HepG2 (cell line): ENCODE results near the gene TTBK2. TPM values are rescaled to one million over a fixed set of nuclear protein-coding genes. Genes with fewer than 3 reads are reported as not detected.

Experiments
- CEBPB ChIP-seq: IDR thresholded peaks from 2 replicates; pipeline ENCODE4 v1.6.1; 2011; ENCODE audit warnings: low read depth, low read length, improper control_type of control experiment, borderline replicate concordance
- POLR2G ChIP-seq: fragments of 200-400 bp; formaldehyde crosslinking; IDR thresholded peaks from 2 replicates; pipeline ENCODE4 v1.6.1; 2018; ENCODE audit warnings: mild to moderate bottlenecking, low read depth, low read length, moderate library complexity
- SIX4 ChIP-seq: sonication (generic); formaldehyde crosslinking; IDR thresholded peaks from 2 replicates; pipeline ENCODE4 v1.4.0; 2020; ENCODE audit warnings: missing genetic modification reagents
- ZBTB26 ChIP-seq: IDR thresholded peaks from 2 replicates; pipeline ENCODE4 v1.6.1; 2016; ENCODE audit warnings: missing compliant biosample characterization, missing genetic modification reagents, borderline replicate concordance
- ZNF407 ChIP-seq: sonication (generic); formaldehyde crosslinking; IDR thresholded peaks from one replicate; pipeline ENCODE4 v1.5.1; 2020; ENCODE audit warnings: mild to moderate bottlenecking, missing genetic modification reagents; ENCODE audit errors: not compliant biosample characterization
- ZNF761 ChIP-seq: sonication (generic); formaldehyde crosslinking; conservative IDR thresholded peaks from 2 replicates; pipeline ENCODE4 v1.4.0; 2020; ENCODE audit warnings: mild to moderate bottlenecking, missing genetic modification reagents
- polyA plus RNA-seq, 8 experiments: library from polyadenylated mRNA; depleted of rRNA in 3 of 8; stranded (reverse) in 7 of 8; unstranded in 1 of 8; fragments of >200 nt; fragmentation: Illumina TruSeq in 4 of 8; extraction: Trizol in 4 of 8; gene quantifications; 2 replicates each; pipeline versions ENCODE4 v1.2.1 to v1.2.3, GENCODE V29; 2011 to 2016; ENCODE audit warnings: low read depth in 4 of 8, missing spikeins in 1 of 8, mixed read lengths in 1 of 8; ENCODE audit not compliant: insufficient read depth in 1 of 8
- total RNA-seq, 5 experiments: library from RNA; depleted of rRNA; stranded (reverse); fragments of >200 nt; fragmentation: Illumina TruSeq; extraction: Trizol; gene quantifications; 2 replicates each; pipeline ENCODE4 v1.2.3, GENCODE V29; 2016; ENCODE audit warnings: low read depth in 1 of 5
- TF ChIP-seq, protein P1 (sequence below): sonication (generic); formaldehyde crosslinking; conservative IDR thresholded peaks from 2 replicates; pipeline ENCODE4 v1.8.0; 2022; ENCODE audit warnings: mild to moderate bottlenecking, moderate library complexity, missing genetic modification reagents
- TF ChIP-seq, protein P2 (sequence below): sonication (generic); formaldehyde crosslinking; IDR thresholded peaks from 2 replicates; pipeline ENCODE4 v1.8.0; 2022; ENCODE audit warnings: missing genetic modification reagents, low read depth, mild to moderate bottlenecking, borderline replicate concordance
- TF ChIP-seq, protein P3 (sequence below): sonication (generic); formaldehyde crosslinking; IDR thresholded peaks from 2 replicates; pipeline ENCODE4 v1.8.0; 2022; ENCODE audit warnings: mild to moderate bottlenecking, missing genetic modification reagents; ENCODE audit not compliant: insufficient replicate concordance

TTBK2 gene
- total and polyA plus RNA-seq, 2 of the 13 experiments (the other 11 are each of a cell fraction or from before 2014, with no cell fraction given): 5.1 to 7.4 TPM

GRCh38 chr15:42825599-42825998 is 95.0 kb downstream of the TTBK2 start (continued):
- TF ChIP-seq SIX4 (CRISPR knock-in tag): no peak
- no peak for TF ChIP-seq POLR2G
- no peak for TF ChIP-seq ZNF761 (CRISPR knock-in tag)
- TF ChIP-seq, protein P1, sequence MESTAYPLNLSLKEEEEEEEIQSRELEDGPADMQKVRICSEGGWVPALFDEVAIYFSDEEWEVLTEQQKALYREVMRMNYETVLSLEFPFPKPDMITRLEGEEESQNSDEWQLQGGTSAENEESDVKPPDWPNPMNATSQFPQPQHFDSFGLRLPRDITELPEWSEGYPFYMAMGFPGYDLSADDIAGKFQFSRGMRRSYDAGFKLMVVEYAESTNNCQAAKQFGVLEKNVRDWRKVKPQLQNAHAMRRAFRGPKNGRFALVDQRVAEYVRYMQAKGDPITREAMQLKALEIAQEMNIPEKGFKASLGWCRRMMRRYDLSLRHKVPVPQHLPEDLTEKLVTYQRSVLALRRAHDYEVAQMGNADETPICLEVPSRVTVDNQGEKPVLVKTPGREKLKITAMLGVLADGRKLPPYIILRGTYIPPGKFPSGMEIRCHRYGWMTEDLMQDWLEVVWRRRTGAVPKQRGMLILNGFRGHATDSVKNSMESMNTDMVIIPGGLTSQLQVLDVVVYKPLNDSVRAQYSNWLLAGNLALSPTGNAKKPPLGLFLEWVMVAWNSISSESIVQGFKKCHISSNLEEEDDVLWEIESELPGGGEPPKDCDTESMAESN: no peak
- TF ChIP-seq, protein P2, sequence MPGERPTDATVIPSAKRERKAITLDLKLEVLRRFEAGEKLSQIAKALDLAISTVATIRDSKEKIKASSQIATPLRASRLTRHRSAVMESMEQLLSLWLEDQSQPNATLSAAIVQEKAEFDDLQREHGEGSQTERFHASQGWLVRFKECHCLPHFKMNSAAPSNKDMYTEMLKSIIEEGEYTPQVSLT: no peak
- no peak for TF ChIP-seq ZNF407 (CRISPR knock-in tag)
- no peak for TF ChIP-seq ZBTB26 (CRISPR knock-in tag)
- TF ChIP-seq, protein P3, sequence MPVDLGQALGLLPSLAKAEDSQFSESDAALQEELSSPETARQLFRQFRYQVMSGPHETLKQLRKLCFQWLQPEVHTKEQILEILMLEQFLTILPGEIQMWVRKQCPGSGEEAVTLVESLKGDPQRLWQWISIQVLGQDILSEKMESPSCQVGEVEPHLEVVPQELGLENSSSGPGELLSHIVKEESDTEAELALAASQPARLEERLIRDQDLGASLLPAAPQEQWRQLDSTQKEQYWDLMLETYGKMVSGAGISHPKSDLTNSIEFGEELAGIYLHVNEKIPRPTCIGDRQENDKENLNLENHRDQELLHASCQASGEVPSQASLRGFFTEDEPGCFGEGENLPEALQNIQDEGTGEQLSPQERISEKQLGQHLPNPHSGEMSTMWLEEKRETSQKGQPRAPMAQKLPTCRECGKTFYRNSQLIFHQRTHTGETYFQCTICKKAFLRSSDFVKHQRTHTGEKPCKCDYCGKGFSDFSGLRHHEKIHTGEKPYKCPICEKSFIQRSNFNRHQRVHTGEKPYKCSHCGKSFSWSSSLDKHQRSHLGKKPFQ (CRISPR knock-in tag): no peak
- no peak for TF ChIP-seq CEBPB
